ENCODE results near the gene KNTC1.
"Not testable (repeated sequence)": the region's sequence is repeated elsewhere in the genome, so short reads cannot be mapped to it uniquely, and the experiment has no call there.

The KNTC1 gene

GRCh38 chr12:122503783-122504590 is 23.1 kb upstream of the KNTC1 start:
- H3K27ac ChIP-seq: peak overlapping the region; percentile 97
- no peak for TF ChIP-seq CTCF (IDR thresholded peaks at IDR 0.05)
- no peak for TF ChIP-seq ZFX (IDR thresholded peaks at IDR 0.05; ENCODE audit: borderline replicate concordance)

GRCh38 chr12:122505419-122506051 is 21.5 kb upstream of the KNTC1 start:
- TF ChIP-seq CTCF (IDR thresholded peaks at IDR 0.05) (no peak), ZFX (IDR thresholded peaks at IDR 0.05; ENCODE audit: borderline replicate concordance) (no peak)
- no peak overlapping the region for H3K27ac ChIP-seq

- H3K27ac ChIP-seq: no peak overlapping the region
- TF ChIP-seq CTCF (IDR thresholded peaks at IDR 0.05) (no peak), ZFX (IDR thresholded peaks at IDR 0.05; ENCODE audit: borderline replicate concordance) (no peak)
Measured at GRCh38 chr12:122506393-122506938, 20.6 kb upstream of the KNTC1 start.

- no peak for TF ChIP-seq CTCF (IDR thresholded peaks at IDR 0.05)
- TF ChIP-seq ZFX (IDR thresholded peaks at IDR 0.05; ENCODE audit: borderline replicate concordance): no peak
- no peak overlapping the region for H3K27ac ChIP-seq
Measured at GRCh38 chr12:122508163-122508562, 18.9 kb upstream of the KNTC1 start.

- H3K27ac ChIP-seq: not testable (repeated sequence)
Measured at GRCh38 chr12:122513028-122513427, 14.0 kb upstream of the KNTC1 start.

GRCh38 chr12:122513660-122514059 is 13.4 kb upstream of the KNTC1 start:
- no peak for TF ChIP-seq CTCF (IDR thresholded peaks at IDR 0.05)
- TF ChIP-seq ZFX (IDR thresholded peaks at IDR 0.05; ENCODE audit: borderline replicate concordance): no peak
- H3K27ac ChIP-seq: no peak overlapping the region

GRCh38 chr12:122515275-122515674 is 11.8 kb upstream of the KNTC1 start:
- TF ChIP-seq CTCF (IDR thresholded peaks at IDR 0.05) (no peak), ZFX (IDR thresholded peaks at IDR 0.05; ENCODE audit: borderline replicate concordance) (no peak)

More at GRCh38 chr12:122515275-122515674, 11.8 kb upstream of the KNTC1 start:
- no peak overlapping the region for H3K27ac ChIP-seq

All from 22Rv1 (cell line).